HL-60/S4 treated with retinoic acid at 250 ng/mL for 4 days and 3 days (cell line): Measurements from ENCODE around the gene ZPR1.

Source experiments
- in situ Hi-C: fragments of 300-500 bp; cut with MboI; formaldehyde crosslinking; loops from 2 replicates; pipeline ENCODE4 v1.7.0; 2022; ENCODE audit warnings: low sequenced_read_pairs

ZPR1 gene

GRCh38 chr11:116794851-116795250 lies 7.0 kb upstream of the ZPR1 start:
- in situ Hi-C loops, result loop anchor here (25.0 kb wide), 1 partner anchor 317 kb away; no protein-coding TSS in a partner anchor

- in situ Hi-C loops, result loop anchor here (25.0 kb wide), 1 partner anchor 319 kb away; no protein-coding TSS in a partner anchor
These were observed 5.9 kb upstream of the ZPR1 start for GRCh38 chr11:116793772-116794097.

GRCh38 chr11:116792869-116793771 lies 5.3 kb upstream of the ZPR1 start:
- in situ Hi-C loops, result loop anchor here (25.0 kb wide), 1 partner anchor 319 kb away; no protein-coding TSS in a partner anchor

- in situ Hi-C loops, result loop anchor here (25.0 kb wide), 1 partner anchor 320 kb away; no protein-coding TSS in a partner anchor
These were observed 4.5 kb upstream of the ZPR1 start for GRCh38 chr11:116792144-116792868.

GRCh38 chr11:116791813-116792143 lies 4.0 kb upstream of the ZPR1 start, which contains the start of gene APOA5:
TSS of gene APOA5 (minus strand) at chr11:116791879. CDS start at chr11:116791860, 19 bp downstream.
- in situ Hi-C loops, result loop anchor here (25.0 kb wide), 1 partner anchor 321 kb away; no protein-coding TSS in a partner anchor

GRCh38 chr11:116791002-116791812 lies 3.4 kb upstream of the ZPR1 start:
- in situ Hi-C loops, result loop anchor here (25.0 kb wide), 1 partner anchor 321 kb away; no protein-coding TSS in a partner anchor

GRCh38 chr11:116790167-116791001 lies 2.6 kb upstream of the ZPR1 start:
- in situ Hi-C loops, result loop anchor here (25.0 kb wide), 1 partner anchor 322 kb away; no protein-coding TSS in a partner anchor

GRCh38 chr11:116788975-116789374 lies 1.2 kb upstream of the ZPR1 start:
- in situ Hi-C loops, result loop anchor here (25.0 kb wide), 1 partner anchor 323 kb away; no protein-coding TSS in a partner anchor

- in situ Hi-C loops, result loop anchor here (25.0 kb wide), 1 partner anchor 324 kb away; no protein-coding TSS in a partner anchor
These were observed 711 bp upstream of the ZPR1 start for GRCh38 chr11:116788534-116788933.

- in situ Hi-C loops, result loop anchor here (25.0 kb wide), 1 partner anchor 325 kb away; no protein-coding TSS in a partner anchor
These were observed 412 bp downstream of the ZPR1 start for GRCh38 chr11:116787436-116787785.

- in situ Hi-C loops, result loop anchor here (25.0 kb wide), 1 partner anchor 325 kb away; no protein-coding TSS in a partner anchor
These were observed 857 bp downstream of the ZPR1 start for GRCh38 chr11:116786966-116787365.

GRCh38 chr11:116786326-116786725 lies 1.5 kb downstream of the ZPR1 start:
- in situ Hi-C loops, result loop anchor here (25.0 kb wide), 1 partner anchor 326 kb away; no protein-coding TSS in a partner anchor

GRCh38 chr11:116782728-116783127 lies 5.1 kb downstream of the ZPR1 start:
- in situ Hi-C loops, result loop anchor here (25.0 kb wide), 1 partner anchor 330 kb away; no protein-coding TSS in a partner anchor

- in situ Hi-C loops, result loop anchor here (25.0 kb wide), 1 partner anchor 334 kb away; no protein-coding TSS in a partner anchor
These were observed 9.3 kb downstream of the ZPR1 start for GRCh38 chr11:116778556-116778955.

- in situ Hi-C loops, result loop anchor here (25.0 kb wide), 1 partner anchor 335 kb away; no protein-coding TSS in a partner anchor
These were observed 10.8 kb downstream of the ZPR1 start for GRCh38 chr11:116777056-116777455.

- in situ Hi-C loops, result loop anchor here (25.0 kb wide), 1 partner anchor 336 kb away; no protein-coding TSS in a partner anchor
These were observed 11.3 kb downstream of the ZPR1 start for GRCh38 chr11:116776522-116776984.

GRCh38 chr11:116775975-116776374 lies 11.8 kb downstream of the ZPR1 start:
- in situ Hi-C loops, result loop anchor here (25.0 kb wide), 1 partner anchor 336 kb away; no protein-coding TSS in a partner anchor

GRCh38 chr11:116774661-116775060 lies 13.2 kb downstream of the ZPR1 start:
- in situ Hi-C loops, result loop anchor here (25.0 kb wide), 1 partner anchor 338 kb away; no protein-coding TSS in a partner anchor
